DOHH2 (cell line): Measurements from ENCODE around the gene SLC35F6.

Experiments
- H3F3A ChIP-seq: fragments of 200-600 bp; sonication (generic), shearing (Covaris generic); 2 replicates; pipeline ENCODE4 v1.6.0; 2016; ENCODE audit warnings: antibody characterized with exemption, mild to moderate bottlenecking; ENCODE audit not compliant: control insufficient read depth, insufficient read depth
- H3K27ac ChIP-seq: fragments of 200-600 bp; sonication (generic); 2 replicates; pipeline ENCODE4 v1.5.1; 2014; ENCODE audit warnings: low read depth, mild to moderate bottlenecking, low read length, moderate library complexity
- H3K27me3 ChIP-seq: fragments of 200-600 bp; sonication (generic); 2 replicates; pipeline ENCODE4 v1.6.1; 2014; ENCODE audit warnings: mild to moderate bottlenecking, low read length, mixed read lengths; ENCODE audit not compliant: control insufficient read depth
- H3K36me3 ChIP-seq: fragments of 200-600 bp; sonication (generic); 2 replicates; pipeline ENCODE4 v1.6.1; 2014; ENCODE audit warnings: mild to moderate bottlenecking, low read length, moderate library complexity, mixed read lengths; ENCODE audit not compliant: control insufficient read depth
- H3K4me1 ChIP-seq: fragments of 200-600 bp; sonication (generic); 2 replicates; pipeline ENCODE4 v1.6.1; 2014; ENCODE audit warnings: mild to moderate bottlenecking, low read length, mixed read lengths; ENCODE audit not compliant: control insufficient read depth
- H3K4me2 ChIP-seq: fragments of 200-600 bp; sonication (generic); 2 replicates; pipeline ENCODE4 v1.6.0; 2014; ENCODE audit warnings: mild to moderate bottlenecking, low read length, moderate library complexity
- H3K4me3 ChIP-seq: fragments of 200-600 bp; sonication (generic); 2 replicates; pipeline ENCODE4 v1.5.1; 2014; ENCODE audit warnings: mild to moderate bottlenecking, low read length, mixed read lengths
- H3K79me2 ChIP-seq: fragments of 200-600 bp; sonication (generic); 2 replicates; pipeline ENCODE4 v1.6.1; 2014; ENCODE audit warnings: mild to moderate bottlenecking, low read length, mixed read lengths; ENCODE audit not compliant: control insufficient read depth
- H3K9me2 ChIP-seq: fragments of 200-600 bp; sonication (generic); replicated peaks from 2 replicates; pipeline ENCODE4 v1.6.1; 2014; ENCODE audit warnings: mild to moderate bottlenecking, low read length, mixed read lengths; ENCODE audit not compliant: control insufficient read depth
- H3K9me3 ChIP-seq: fragments of 200-600 bp; sonication (generic); 2 replicates; pipeline ENCODE4 v1.6.1; 2014; ENCODE audit warnings: antibody characterized with exemption, low read length, mixed read lengths; ENCODE audit not compliant: control insufficient read depth, insufficient read depth
- H4K20me1 ChIP-seq: fragments of 200-600 bp; sonication (generic); 2 replicates; pipeline ENCODE4 v1.6.0; 2014; ENCODE audit warnings: low read depth, mild to moderate bottlenecking, antibody characterized with exemption, low read length, moderate library complexity; ENCODE audit not compliant: control insufficient read depth, insufficient read depth
- CTCF ChIP-seq: fragments of 200-600 bp; sonication (generic); IDR thresholded peaks from one replicate; pipeline ENCODE4 v1.5.1; 2014; ENCODE audit warnings: antibody characterized with exemption, mild to moderate bottlenecking, low read depth, low read length; ENCODE audit not compliant: poor library complexity, severe bottlenecking
- EZH2phosphoT487 ChIP-seq: fragments of 200-600 bp; sonication (generic); IDR thresholded peaks from 2 replicates; pipeline ENCODE4 v1.6.1; 2017; ENCODE audit warnings: borderline replicate concordance, mild to moderate bottlenecking, antibody characterized with exemption, low read length, moderate library complexity, mixed read lengths

The SLC35F6 gene

GRCh38 chr2:26772064-26773001, 8.2 kb downstream of the SLC35F6 start:
- Histone ChIP-seq H3K27ac (no peak overlapping the region), H4K20me1 (no peaks in the 10 kb centered on the region; the same call in 1 of the 2 replicates), H3F3A (no peaks in the 10 kb centered on the region), H3K4me2 (no peak overlapping the region), H3K9me3 (no peaks in the 10 kb centered on the region), H3K27me3 (no peaks in the 10 kb centered on the region), H3K79me2 (peaks cover 38% of the 10 kb centered on the region), H3K4me1 (no peaks in the 10 kb centered on the region), H3K4me3 (no peak overlapping the region), H3K9me2 (no peaks in the 10 kb centered on the region), H3K36me3 (peaks cover 13% of the 10 kb centered on the region; the same call in 1 of the 2 replicates)
- no peak for TF ChIP-seq EZH2phosphoT487
- no peak for TF ChIP-seq CTCF

- Histone ChIP-seq H3K9me3 (no peaks in the 10 kb centered on the region), H3K27ac (no peak overlapping the region), H3K79me2 (peaks cover 14% of the 10 kb centered on the region), H3K27me3 (no peaks in the 10 kb centered on the region), H3K4me3 (no peak overlapping the region), H3K36me3 (peaks cover 30% of the 10 kb centered on the region), H3F3A (no peaks in the 10 kb centered on the region), H3K4me1 (no peaks in the 10 kb centered on the region), H3K4me2 (no peak overlapping the region), H4K20me1 (no peaks in the 10 kb centered on the region; the same call in 1 of the 2 replicates), H3K9me2 (no peaks in the 10 kb centered on the region)
- no peak for TF ChIP-seq CTCF
- TF ChIP-seq EZH2phosphoT487: no peak
Observed at GRCh38 chr2:26776195-26776800, 12.2 kb downstream of the SLC35F6 start.

- Histone ChIP-seq H3K27ac (no peak overlapping the region), H3K79me2 (no peaks in the 10 kb centered on the region), H3K4me3 (no peak overlapping the region), H3K9me2 (no peaks in the 10 kb centered on the region), H3K36me3 (peaks cover 30% of the 10 kb centered on the region), H4K20me1 (no peaks in the 10 kb centered on the region), H3K4me1 (no peaks in the 10 kb centered on the region), H3K27me3 (no peaks in the 10 kb centered on the region), H3K9me3 (no peaks in the 10 kb centered on the region), H3F3A (no peaks in the 10 kb centered on the region), H3K4me2 (no peak overlapping the region)
- TF ChIP-seq CTCF (no peak), EZH2phosphoT487 (no peak)
Observed at GRCh38 chr2:26778098-26778497, 14.0 kb downstream of the SLC35F6 start.
